COLO668 (cell line): ENCODE results near the gene NINJ2.
"Not testable (repeated sequence)": the region's sequence is repeated elsewhere in the genome, so short reads cannot be mapped to it uniquely, and the experiment has no call there.

Source experiments
- DNase-seq: peaks from one replicate; lab custom pipeline; 2025; ENCODE audit not compliant: unreplicated experiment; lab: John Stamatoyannopoulos, UW

Gene NINJ2

GRCh38 chr12:642633-643474 is 20.4 kb downstream of the NINJ2 start:
- DNase-seq = peak; percentile 92

- DNase-seq = not testable (repeated sequence)
Observed at GRCh38 chr12:641321-641720, 21.9 kb downstream of the NINJ2 start.

- no peak for DNase-seq
Observed at GRCh38 chr12:640773-641172, 22.5 kb downstream of the NINJ2 start.

GRCh38 chr12:639988-640387 is 23.3 kb downstream of the NINJ2 start:
- DNase-seq = no peak

- DNase-seq = no peak
Observed at GRCh38 chr12:639566-639965, 23.7 kb downstream of the NINJ2 start.

DNA sequence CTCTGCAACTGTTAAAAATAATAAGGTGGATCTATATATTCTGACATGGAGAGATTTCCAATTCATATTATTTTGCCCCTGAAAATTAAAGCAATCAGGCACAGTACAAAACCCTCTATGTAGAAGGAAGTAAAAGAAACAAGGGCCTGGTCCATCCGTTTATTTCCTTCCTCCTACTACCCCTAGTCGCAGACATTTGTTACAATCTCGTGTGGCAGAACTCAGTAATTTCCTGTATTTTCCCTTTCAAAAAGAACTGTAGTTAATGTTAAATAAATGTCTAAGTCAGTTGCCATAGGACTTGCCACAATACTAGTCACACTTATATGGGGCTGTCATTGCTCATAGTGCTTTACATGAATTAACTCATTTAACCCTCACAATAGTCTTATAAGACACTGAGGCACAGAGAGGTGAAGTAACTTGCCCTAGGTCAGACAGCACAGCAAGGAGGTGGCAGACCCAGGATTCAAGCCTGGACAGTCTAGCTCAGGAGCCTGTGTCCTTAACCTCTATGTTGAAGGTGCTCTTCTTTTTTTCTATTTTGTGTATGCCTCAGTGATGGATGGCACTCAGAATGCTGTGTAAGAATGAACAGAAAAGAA is 24.2 kb downstream of the NINJ2 start:
- no peak for DNase-seq

GRCh38 chr12:636632-637031 is 26.6 kb downstream of the NINJ2 start:
- DNase-seq = no peak

GRCh38 chr12:633731-634130 is 29.5 kb downstream of the NINJ2 start:
- no peak for DNase-seq

GRCh38 chr12:632102-632696 is 31.0 kb downstream of the NINJ2 start:
- no peak for DNase-seq

- no peak for DNase-seq
Observed at GRCh38 chr12:630656-631632, 32.3 kb downstream of the NINJ2 start.

- not testable (repeated sequence) for DNase-seq
Observed at GRCh38 chr12:628742-629078, 34.5 kb downstream of the NINJ2 start.

GRCh38 chr12:627863-628741 is 35.1 kb downstream of the NINJ2 start:
- no peak for DNase-seq

- no peak for DNase-seq
Observed at GRCh38 chr12:627285-627684, 36.0 kb downstream of the NINJ2 start.

- DNase-seq = no peak
Observed at GRCh38 chr12:625998-626397, 37.2 kb downstream of the NINJ2 start.

- no peak for DNase-seq
Observed at GRCh38 chr12:623865-624372, 39.3 kb downstream of the NINJ2 start.

DNA sequence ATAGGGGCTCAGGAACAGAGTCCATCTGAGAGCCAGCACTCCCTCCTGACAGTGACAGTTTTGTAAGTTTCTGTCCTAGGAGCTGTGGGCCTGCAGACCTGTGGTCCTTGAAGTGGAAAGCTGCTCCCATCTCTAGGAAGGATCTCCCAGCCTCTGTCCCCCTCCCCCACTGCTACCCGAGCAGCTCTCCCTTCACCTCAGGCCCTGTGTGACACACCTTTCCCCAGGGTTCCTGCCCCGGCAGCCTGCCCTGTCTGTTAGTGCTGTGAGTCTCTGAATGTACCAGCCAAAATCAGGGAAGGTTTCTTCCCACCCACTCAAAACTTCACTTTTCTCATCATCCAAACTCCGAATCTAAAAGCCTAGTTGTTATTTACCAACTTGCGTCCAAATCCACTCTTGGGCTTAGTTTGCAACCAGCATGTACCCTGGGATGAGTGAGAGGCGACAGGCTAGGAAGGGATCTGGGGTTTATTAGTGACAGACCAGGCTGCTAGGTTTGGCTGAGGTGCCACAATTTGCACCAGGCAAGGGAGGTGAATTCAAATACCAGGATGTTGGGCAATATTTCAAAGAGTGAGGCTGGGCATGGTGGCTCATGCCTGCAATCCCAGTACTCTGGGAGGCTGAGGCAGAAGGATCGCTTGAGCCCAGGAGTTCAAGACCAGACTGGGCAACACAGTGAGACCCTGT is 39.9 kb downstream of the NINJ2 start:
- no peak for DNase-seq

DNA sequence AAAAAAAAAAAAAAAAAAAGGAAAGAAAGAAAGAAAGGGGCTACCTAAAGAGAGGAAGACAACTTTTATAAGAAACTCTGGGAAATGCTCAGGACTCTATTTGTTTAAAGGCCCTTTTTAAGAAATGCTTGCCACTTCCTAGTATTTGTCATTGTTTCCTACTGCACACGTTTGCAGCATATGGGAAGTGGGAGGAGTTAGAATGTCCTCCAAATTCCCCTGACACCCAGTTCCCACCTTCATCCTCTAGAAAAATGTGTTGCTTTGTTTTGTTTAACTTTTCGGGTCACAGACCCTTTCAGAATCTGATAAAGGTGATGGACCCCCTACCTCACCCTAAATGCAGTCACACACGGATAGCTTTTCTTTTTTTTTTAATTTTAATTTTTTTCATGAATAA is 40.8 kb downstream of the NINJ2 start:
- no peak for DNase-seq

DNA sequence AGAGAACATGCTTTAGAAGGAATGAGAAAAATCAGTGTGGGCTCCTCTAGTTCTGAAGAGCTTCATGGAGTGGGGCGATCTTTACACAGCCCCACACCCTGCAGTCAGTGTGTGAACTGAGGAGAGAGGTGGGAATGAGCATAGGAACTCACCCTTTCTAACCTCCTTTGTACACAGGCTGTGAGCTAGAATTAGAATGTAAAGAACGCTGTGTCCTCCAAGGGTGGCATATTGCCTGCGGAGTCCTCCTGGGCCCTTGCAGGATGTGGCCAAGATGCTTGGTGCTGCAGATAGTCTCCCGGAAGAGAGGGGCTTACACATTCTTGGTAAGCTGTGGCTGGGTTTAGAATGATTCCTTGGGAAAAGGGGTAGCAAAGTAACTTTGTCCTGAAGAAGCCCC is 43.9 kb downstream of the NINJ2 start:
- DNase-seq = no peak

DNA sequence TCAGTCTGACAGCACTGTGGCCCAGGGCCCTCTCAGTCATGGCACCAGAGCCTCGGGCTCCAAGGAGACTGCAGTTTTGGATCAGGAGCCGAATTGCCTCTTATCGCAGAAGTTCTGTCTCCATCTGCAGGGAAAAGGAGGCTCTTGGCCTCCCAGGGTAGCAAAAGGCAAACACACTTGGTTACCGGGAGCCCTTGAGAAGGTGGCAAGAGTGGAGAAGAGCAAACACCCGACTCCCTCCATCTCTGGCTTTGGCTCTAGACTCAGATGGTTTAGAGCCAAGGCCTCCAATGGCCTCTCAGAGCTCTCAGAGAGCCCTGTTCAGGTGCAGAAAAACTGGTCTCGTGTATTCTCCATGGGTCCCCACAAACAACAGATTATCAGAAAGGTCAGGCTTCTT is 44.6 kb downstream of the NINJ2 start:
- no peak for DNase-seq
